Endodermal cell (in vitro differentiated cells): ENCODE measurements around the gene SULT1C3. TPM values are rescaled to one million over a fixed set of nuclear protein-coding genes. Genes with fewer than 3 reads are reported as not detected.

Experiments used
- DNase-seq: peaks from one replicate; pipeline ENCODE4 v3.0.0-alpha.2; 2017
- H3K27ac ChIP-seq: 2 replicates; pipeline ENCODE4 v1.5.1; 2013; ENCODE audit warnings: mild to moderate bottlenecking, low read depth, low read length, moderate library complexity
- H3K27me3 ChIP-seq: 2 replicates; pipeline ENCODE4 v1.6.1; 2013; ENCODE audit warnings: mild to moderate bottlenecking, low read length, moderate library complexity; ENCODE audit not compliant: insufficient read depth, control insufficient read depth, poor library complexity, severe bottlenecking
- H3K36me3 ChIP-seq: 2 replicates; pipeline ENCODE4 v1.7.0; 2013; ENCODE audit warnings: mild to moderate bottlenecking, low read length, moderate library complexity; ENCODE audit not compliant: control insufficient read depth, insufficient read depth
- H3K4me1 ChIP-seq: one replicate; pipeline ENCODE4 v1.7.0; 2013; ENCODE audit warnings: low read length; ENCODE audit not compliant: control insufficient read depth, insufficient read depth
- H3K4me3 ChIP-seq: 2 replicates; pipeline ENCODE4 v1.5.1; 2013; ENCODE audit warnings: mild to moderate bottlenecking, low read length, moderate library complexity
- H3K9ac ChIP-seq: 2 replicates; pipeline ENCODE4 v1.6.1; 2013; ENCODE audit warnings: mild to moderate bottlenecking, low read length, moderate library complexity; ENCODE audit not compliant: poor library complexity, severe bottlenecking; ENCODE audit errors: extremely low read depth
- H3K9me3 ChIP-seq: 2 replicates; pipeline ENCODE4 v1.6.1; 2013; ENCODE audit warnings: mild to moderate bottlenecking, low read length, moderate library complexity; ENCODE audit not compliant: control insufficient read depth
- H3K27ac Mint-ChIP-seq: 2 replicates; pipeline ENCODE4 v1.8.0; 2020; ENCODE audit warnings: mixed read lengths
- H3K27me3 Mint-ChIP-seq: 2 replicates; pipeline ENCODE4 v1.8.0; 2021; ENCODE audit warnings: mild to moderate bottlenecking, mixed read lengths; ENCODE audit not compliant: insufficient read depth
- H3K36me3 Mint-ChIP-seq: 2 replicates; pipeline ENCODE4 v1.8.0; 2020; ENCODE audit warnings: low read depth, mixed read lengths
- H3K4me1 Mint-ChIP-seq: 2 replicates; pipeline ENCODE4 v1.8.0; 2020; ENCODE audit warnings: mixed read lengths
- H3K4me3 Mint-ChIP-seq: 2 replicates; pipeline ENCODE4 v1.8.0; 2020; ENCODE audit warnings: mild to moderate bottlenecking, moderate library complexity, mixed read lengths
- H3K9me3 Mint-ChIP-seq: 2 replicates; pipeline ENCODE4 v1.8.0; 2020; ENCODE audit warnings: mild to moderate bottlenecking, mixed read lengths
- WGBS, 2 experiments: methylation state at CpG; one replicate each; pipeline versions ENCODE4 v1.1.5 to v1.1.7; 2013; ENCODE audit warnings: missing lambda C conversion rate in 2 of 2, mixed read lengths in 1 of 2; ENCODE audit not compliant: insufficient coverage in 1 of 2, insufficient read length in 1 of 2; 5-methylcytosine and 5-hydroxymethylcytosine counted together
- total RNA-seq, 2 donors: library from RNA; stranded (reverse); fragmentation: NEBNext Ultra II Directional in 1 of 2; extraction: Animal tissue kit (Norgen Biotek cat#: 25700) in 1 of 2; gene quantifications; 2 replicates in 1 of 2; 3 replicates in 1 of 2; pipeline ENCODE4 v1.2.1, GENCODE V29; 2021
- TF ChIP-seq, protein P1 (sequence below): fragments of 200-600 bp; sonication (generic); conservative IDR thresholded peaks from 2 replicates; pipeline ENCODE4 v1.5.0; 2021; ENCODE audit warnings: antibody characterized with exemption, mild to moderate bottlenecking

Gene SULT1C3
- total RNA-seq, 2 donors from 2014 or later, result not detected

DNA sequence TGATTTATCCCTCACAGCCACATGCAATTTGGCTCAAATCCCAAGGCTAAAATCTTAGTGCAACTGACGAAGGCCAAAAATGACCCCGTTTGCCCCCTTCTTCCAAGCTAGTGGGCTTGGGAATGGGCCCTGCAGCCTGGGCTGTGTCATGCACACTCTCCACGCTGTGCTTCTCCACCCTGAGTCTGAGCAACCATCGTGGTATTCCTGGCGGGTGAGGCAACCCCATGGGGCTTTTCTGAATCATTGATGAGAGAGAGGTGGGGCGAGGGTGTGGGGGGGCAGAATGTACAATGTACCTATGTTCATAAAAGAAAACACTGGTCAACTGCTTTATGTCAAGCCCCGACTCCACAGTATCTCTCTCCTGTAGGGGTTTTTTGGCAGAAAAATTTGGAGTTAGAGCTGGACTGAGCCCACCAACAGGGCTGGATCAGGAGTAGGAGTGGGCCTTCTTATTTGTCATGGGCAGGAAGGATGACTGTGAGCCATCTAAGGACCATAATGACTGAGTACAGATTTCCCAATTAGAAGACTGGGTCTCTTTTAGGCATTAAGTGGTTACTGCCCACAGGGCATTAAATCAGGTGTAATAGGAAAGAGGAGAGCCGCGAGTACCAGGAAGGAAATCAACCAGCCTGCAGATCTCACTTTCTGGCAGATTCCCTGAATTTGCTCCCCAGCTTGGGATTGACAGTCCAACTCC lies 57.8 kb downstream of the SULT1C3 start:
- H3K4me1 Mint-ChIP-seq, result peaks cover 3% of the 10 kb centered on the region
- no peaks in the 10 kb centered on the region for H3K36me3 ChIP-seq
- no peaks in the 10 kb centered on the region for H3K27me3 Mint-ChIP-seq
- TF ChIP-seq, protein P1, sequence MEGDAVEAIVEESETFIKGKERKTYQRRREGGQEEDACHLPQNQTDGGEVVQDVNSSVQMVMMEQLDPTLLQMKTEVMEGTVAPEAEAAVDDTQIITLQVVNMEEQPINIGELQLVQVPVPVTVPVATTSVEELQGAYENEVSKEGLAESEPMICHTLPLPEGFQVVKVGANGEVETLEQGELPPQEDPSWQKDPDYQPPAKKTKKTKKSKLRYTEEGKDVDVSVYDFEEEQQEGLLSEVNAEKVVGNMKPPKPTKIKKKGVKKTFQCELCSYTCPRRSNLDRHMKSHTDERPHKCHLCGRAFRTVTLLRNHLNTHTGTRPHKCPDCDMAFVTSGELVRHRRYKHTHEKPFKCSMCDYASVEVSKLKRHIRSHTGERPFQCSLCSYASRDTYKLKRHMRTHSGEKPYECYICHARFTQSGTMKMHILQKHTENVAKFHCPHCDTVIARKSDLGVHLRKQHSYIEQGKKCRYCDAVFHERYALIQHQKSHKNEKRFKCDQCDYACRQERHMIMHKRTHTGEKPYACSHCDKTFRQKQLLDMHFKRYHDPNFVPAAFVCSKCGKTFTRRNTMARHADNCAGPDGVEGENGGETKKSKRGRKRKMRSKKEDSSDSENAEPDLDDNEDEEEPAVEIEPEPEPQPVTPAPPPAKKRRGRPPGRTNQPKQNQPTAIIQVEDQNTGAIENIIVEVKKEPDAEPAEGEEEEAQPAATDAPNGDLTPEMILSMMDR, result no peak
- no peak overlapping the region for H3K4me3 ChIP-seq
- no peaks in the 10 kb centered on the region for H3K9me3 Mint-ChIP-seq
- H3K4me1 ChIP-seq, result no peaks in the 10 kb centered on the region
- H3K9me3 ChIP-seq, result no peaks in the 10 kb centered on the region
- no peak overlapping the region for H3K9ac ChIP-seq
- H3K27me3 ChIP-seq, result no peaks in the 10 kb centered on the region
- no peak overlapping the region for H3K4me3 Mint-ChIP-seq
- no peak overlapping the region for H3K27ac ChIP-seq
- no peak for DNase-seq
- 88 to 94% methylated on average over 5 to 9 of the region's 9 CpGs for WGBS, 2 experiments
- no peaks in the 10 kb centered on the region for H3K36me3 Mint-ChIP-seq
- no peak overlapping the region for H3K27ac Mint-ChIP-seq

DNA sequence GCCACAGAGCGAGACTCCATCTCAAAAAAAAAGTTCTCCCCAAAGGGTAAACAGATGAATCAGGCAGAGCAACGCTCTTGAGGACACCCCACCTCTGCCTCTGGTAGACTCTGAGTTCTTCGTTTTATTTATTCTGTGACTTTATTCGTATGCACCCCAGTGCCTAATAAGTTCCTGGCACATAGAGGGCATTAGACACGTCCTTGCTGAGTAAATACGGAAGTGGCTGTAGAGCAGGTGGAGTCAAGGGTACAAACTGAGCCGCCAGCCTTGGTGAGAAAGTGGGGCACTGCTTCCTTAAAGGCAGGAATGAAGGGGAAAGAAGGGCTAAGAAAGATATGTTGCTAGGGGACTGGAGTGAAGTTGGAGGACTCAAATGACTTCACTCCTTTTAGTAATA lies 61.8 kb downstream of the SULT1C3 start:
- Histone ChIP-seq H3K27ac (no peak overlapping the region), H3K4me3 (no peak overlapping the region), H3K9ac (no peak overlapping the region), H3K36me3 (no peaks in the 10 kb centered on the region), H3K9me3 (no peaks in the 10 kb centered on the region), H3K4me1 (no peaks in the 10 kb centered on the region), H3K27me3 (no peaks in the 10 kb centered on the region)
- H3K4me1 Mint-ChIP-seq, result no peaks in the 10 kb centered on the region
- WGBS, 2 experiments, result 92 to 96% methylated on average over 7 of the region's 7 CpGs
- DNase-seq, result no peak
- no peaks in the 10 kb centered on the region for H3K27me3 Mint-ChIP-seq
- H3K27ac Mint-ChIP-seq, result no peak overlapping the region
- H3K36me3 Mint-ChIP-seq, result no peaks in the 10 kb centered on the region
- no peaks in the 10 kb centered on the region for H3K9me3 Mint-ChIP-seq
- H3K4me3 Mint-ChIP-seq, result no peak overlapping the region
- TF ChIP-seq, protein P1, result no peak

DNA sequence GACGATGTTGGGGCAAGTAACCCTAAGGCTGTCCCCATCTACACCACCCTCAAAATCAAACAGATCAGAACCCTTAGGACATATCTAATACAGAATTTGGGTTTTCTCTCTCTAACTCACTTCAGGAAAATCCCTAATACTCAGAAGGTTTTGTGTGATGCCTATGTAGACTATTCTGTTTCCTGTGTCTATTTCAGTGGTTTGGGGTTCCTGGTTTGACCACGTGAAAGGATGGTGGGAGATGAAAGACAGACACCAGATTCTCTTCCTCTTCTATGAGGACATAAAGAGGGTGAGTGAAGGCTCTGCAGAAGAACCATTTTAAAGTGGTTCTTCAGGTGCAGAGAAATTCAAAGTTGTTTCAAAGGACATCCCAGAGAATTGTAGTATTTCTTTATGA lies 65.2 kb downstream of the SULT1C3 start:
- Mint-ChIP-seq H3K4me1 (no peaks in the 10 kb centered on the region), H3K27me3 (no peaks in the 10 kb centered on the region), H3K27ac (no peak overlapping the region), H3K9me3 (no peaks in the 10 kb centered on the region), H3K4me3 (no peak overlapping the region), H3K36me3 (no peaks in the 10 kb centered on the region)
- no peaks in the 10 kb centered on the region for H3K27me3 ChIP-seq
- no peak overlapping the region for H3K4me3 ChIP-seq
- no peak overlapping the region for H3K27ac ChIP-seq
- no peaks in the 10 kb centered on the region for H3K9me3 ChIP-seq
- no peaks in the 10 kb centered on the region for H3K36me3 ChIP-seq
- TF ChIP-seq, protein P1, result no peak
- H3K4me1 ChIP-seq, result no peaks in the 10 kb centered on the region
- 80% methylated on average over 1 to 2 of the region's 2 CpGs for WGBS, 2 experiments
- no peak for DNase-seq
- no peak overlapping the region for H3K9ac ChIP-seq
